ENCODE measurements around the gene FBXO28.

- TF ChIP-seq CTCF (IDR thresholded peaks at IDR 0.05) (no peak), POLR2A (IDR thresholded peaks at IDR 0.05) (no peak)
Observed at GRCh38 chr1:224196813-224197600, 83.1 kb downstream of the FBXO28 start.
